Smooth muscle cell (in vitro differentiated cells): Measurements from ENCODE around the gene AP2B1. TPM values are rescaled to one million over a fixed set of nuclear protein-coding genes. Genes with fewer than 3 reads are reported as not detected.

Source experiments
- DNase-seq: peaks from one replicate; lab custom pipeline; 2025; ENCODE audit not compliant: unreplicated experiment; lab: John Stamatoyannopoulos, UW
- H2AFZ ChIP-seq: fragments of 200-600 bp; sonication (generic); 2 replicates; pipeline ENCODE4 v1.6.0; 2016; ENCODE audit warnings: antibody characterized with exemption, low read depth, mild to moderate bottlenecking
- H3F3A ChIP-seq: fragments of 200-600 bp; sonication (generic); 2 replicates; pipeline ENCODE4 v1.6.0; 2017; ENCODE audit warnings: antibody characterized with exemption, low read depth
- H3K27ac ChIP-seq: fragments of 200-600 bp; sonication (generic); 2 replicates; pipeline ENCODE4 v1.5.1; 2016; ENCODE audit warnings: low read depth, mild to moderate bottlenecking
- H3K27me3 ChIP-seq: fragments of 200-600 bp; sonication (generic); 2 replicates; pipeline ENCODE4 v1.6.1; 2016; ENCODE audit warnings: low read depth, mild to moderate bottlenecking
- H3K36me3 ChIP-seq: fragments of 200-600 bp; sonication (generic); 2 replicates; pipeline ENCODE4 v1.5.1; 2016; ENCODE audit warnings: low read depth
- H3K4me1 ChIP-seq: fragments of 200-600 bp; sonication (generic); 2 replicates; pipeline ENCODE4 v1.5.1; 2016; ENCODE audit warnings: low read depth
- H3K4me2 ChIP-seq: fragments of 200-600 bp; sonication (generic); 2 replicates; pipeline ENCODE4 v1.6.0; 2016; ENCODE audit warnings: mild to moderate bottlenecking
- H3K4me3 ChIP-seq: fragments of 200-600 bp; sonication (generic); 2 replicates; pipeline ENCODE4 v1.5.1; 2016; ENCODE audit warnings: mild to moderate bottlenecking
- H3K79me2 ChIP-seq: fragments of 200-600 bp; sonication (generic); 2 replicates; pipeline ENCODE4 v1.6.0; 2016; ENCODE audit warnings: low read depth, mild to moderate bottlenecking
- H3K9ac ChIP-seq: fragments of 200-600 bp; sonication (generic); 2 replicates; pipeline ENCODE4 v1.6.0; 2016; ENCODE audit warnings: low read depth
- H3K9me3 ChIP-seq: fragments of 200-600 bp; sonication (generic); replicated peaks from 2 replicates; pipeline ENCODE4 v1.5.1; 2016; ENCODE audit warnings: low read depth
- H4K20me1 ChIP-seq: fragments of 200-600 bp; sonication (generic); 2 replicates; pipeline ENCODE4 v1.6.0; 2016; ENCODE audit warnings: low read depth
- CTCF ChIP-seq: fragments of 200-600 bp; sonication (generic); IDR thresholded peaks from 2 replicates; pipeline ENCODE4 v1.5.1; 2017; ENCODE audit warnings: borderline replicate concordance, mild to moderate bottlenecking, antibody characterized with exemption; ENCODE audit not compliant: insufficient read depth, poor library complexity, severe bottlenecking
- WGBS: methylation state at CpG from one replicate; pipeline ENCODE4 v1.1.7; 2016; ENCODE audit warnings: low lambda C conversion rate; 5-methylcytosine and 5-hydroxymethylcytosine counted together
- polyA plus RNA-seq: library from polyadenylated mRNA; unstranded; fragments of >200 nt; fragmentation: Nextera tagmentation; extraction: Ambion mirVana; gene quantifications from 2 replicates; pipeline ENCODE4 v1.2.1, GENCODE V29; 2016
- total RNA-seq: library from RNA; depleted of rRNA; stranded (reverse); fragments of >200 nt; gene quantifications from 2 replicates; pipeline ENCODE4 v1.2.3, GENCODE V29; 2014

The AP2B1 gene
- total and polyA plus RNA-seq, 2 experiments from 2014 or later = 58.5 to 92.3 TPM

DNA sequence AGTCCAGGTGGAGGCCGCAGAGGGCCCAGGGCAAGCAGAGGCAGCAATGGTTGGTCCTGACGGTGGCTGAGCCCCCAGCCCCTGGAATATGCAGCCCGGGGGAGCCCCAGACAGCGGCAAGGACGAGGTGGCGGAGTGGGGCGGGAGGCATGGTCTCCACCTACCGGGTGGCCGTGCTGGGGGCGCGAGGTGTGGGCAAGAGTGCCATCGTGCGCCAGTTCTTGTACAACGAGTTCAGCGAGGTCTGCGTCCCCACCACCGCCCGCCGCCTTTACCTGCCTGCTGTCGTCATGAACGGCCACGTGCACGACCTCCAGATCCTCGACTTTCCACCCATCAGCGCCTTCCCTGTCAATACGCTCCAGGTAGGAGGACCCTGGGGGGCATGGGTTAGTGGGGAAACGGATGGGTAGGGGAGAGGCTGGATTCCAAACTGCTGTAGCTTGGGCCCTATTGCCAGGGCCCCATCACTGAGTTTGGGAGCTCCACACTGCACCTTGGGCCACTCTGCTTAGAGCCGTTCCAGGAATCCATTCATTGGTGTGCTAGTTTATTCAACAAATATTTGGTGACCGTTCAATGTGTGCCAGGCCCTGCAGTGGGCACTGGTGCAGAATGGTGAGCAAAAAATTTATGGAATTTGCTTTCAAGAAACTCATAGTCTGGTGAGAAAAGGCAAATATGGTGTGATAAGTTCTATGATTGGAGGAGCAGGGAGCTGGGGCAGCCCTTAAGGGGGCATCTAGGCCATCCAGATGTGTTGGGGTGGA is 148.1 kb downstream of the AP2B1 start:
- Histone ChIP-seq H3K27ac (no peak overlapping the region), H3K4me1 (peaks cover 8% of the 10 kb centered on the region), H3K4me3 (no peak overlapping the region), H2AFZ (no peak overlapping the region), H3F3A (no peaks in the 10 kb centered on the region), H3K79me2 (no peaks in the 10 kb centered on the region), H3K9ac (no peak overlapping the region), H4K20me1 (no peaks in the 10 kb centered on the region), H3K27me3 (no peaks in the 10 kb centered on the region), H3K9me3 (no peaks in the 10 kb centered on the region), H3K36me3 (no peaks in the 10 kb centered on the region), H3K4me2 (no peak overlapping the region)
- DNase-seq = no peak
- 96% methylated on average over 29 of the region's 29 CpGs for WGBS
- no peak for TF ChIP-seq CTCF

DNA sequence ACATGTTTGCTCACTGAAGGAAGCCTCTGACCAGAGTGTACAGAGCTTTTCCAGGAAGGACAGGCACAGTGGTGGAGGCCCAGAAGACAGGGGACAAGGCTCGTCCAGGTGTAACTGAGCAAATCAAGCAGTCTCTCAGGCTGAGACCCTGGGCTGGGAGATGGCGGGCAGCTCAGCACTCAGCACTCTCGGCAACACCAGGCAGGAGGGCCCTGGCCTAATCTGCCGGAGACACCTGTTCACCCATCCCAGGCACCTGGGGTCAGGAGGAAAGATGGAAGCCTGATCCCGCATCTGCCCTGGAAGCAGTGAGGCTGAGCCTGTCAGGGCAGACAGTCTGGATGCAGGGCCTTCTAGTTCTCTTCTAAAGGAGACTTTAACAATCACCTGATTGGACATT is 149.1 kb downstream of the AP2B1 start:
- H3F3A ChIP-seq = no peaks in the 10 kb centered on the region
- no peaks in the 10 kb centered on the region for H3K9me3 ChIP-seq
- no peak overlapping the region for H3K4me2 ChIP-seq
- H4K20me1 ChIP-seq = no peaks in the 10 kb centered on the region
- no peak overlapping the region for H2AFZ ChIP-seq
- WGBS = 98% methylated on average over 5 of the region's 5 CpGs
- DNase-seq = no peak
- H3K27me3 ChIP-seq = peaks cover 6% of the 10 kb centered on the region
- H3K4me1 ChIP-seq = peaks cover 1% of the 10 kb centered on the region
- H3K79me2 ChIP-seq = no peaks in the 10 kb centered on the region
- H3K27ac ChIP-seq = no peak overlapping the region
- TF ChIP-seq CTCF = no peak
- no peaks in the 10 kb centered on the region for H3K36me3 ChIP-seq
- no peak overlapping the region for H3K4me3 ChIP-seq
- no peak overlapping the region for H3K9ac ChIP-seq

GRCh38 chr17:35738519-35739133 is 151.5 kb downstream of the AP2B1 start:
- DNase-seq = no peak
- TF ChIP-seq CTCF = no peak
- no peak overlapping the region for H3K27ac ChIP-seq
- no peaks in the 10 kb centered on the region for H3K36me3 ChIP-seq
- H3K4me3 ChIP-seq = no peak overlapping the region
- no peak overlapping the region for H3K4me2 ChIP-seq
- H2AFZ ChIP-seq = no peak overlapping the region
- H3K9ac ChIP-seq = no peak overlapping the region
- no peaks in the 10 kb centered on the region for H3K9me3 ChIP-seq
- H3K79me2 ChIP-seq = no peaks in the 10 kb centered on the region
- no peaks in the 10 kb centered on the region for H3F3A ChIP-seq
- WGBS = 92% methylated on average over 5 of the region's 5 CpGs
- H3K27me3 ChIP-seq = peaks cover 16% of the 10 kb centered on the region
- no peaks in the 10 kb centered on the region for H3K4me1 ChIP-seq
- H4K20me1 ChIP-seq = no peaks in the 10 kb centered on the region
